Measurements from ENCODE around the gene TRIM38.
"Not testable (repeated sequence)": the region's sequence is repeated elsewhere in the genome, so short reads cannot be mapped to it uniquely, and the experiment has no call there.

TRIM38 gene

DNA sequence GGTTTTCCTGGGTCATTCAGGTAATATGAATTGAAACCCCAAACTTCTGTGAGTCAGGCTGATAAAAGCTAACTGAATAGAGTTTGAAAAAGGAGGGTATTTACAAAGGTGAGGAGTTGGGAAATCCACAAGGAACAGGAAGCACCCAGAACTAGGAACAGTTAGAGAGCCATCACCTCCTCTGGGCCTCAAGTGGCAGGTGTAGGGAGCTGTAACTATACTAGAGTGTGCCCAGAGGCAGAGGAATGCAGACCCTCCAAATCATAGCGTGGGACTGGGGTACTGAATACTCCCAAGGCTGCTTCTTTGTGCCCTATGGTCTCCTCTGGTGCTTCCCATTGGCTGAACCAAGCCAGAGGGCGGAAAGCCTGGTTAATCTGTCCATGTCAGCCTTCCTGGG is 18.3 kb downstream of the TRIM38 start:
- no peak overlapping the region for H3K4me2 ChIP-seq (ENCODE audit: low read length)
- peaks cover 77% of the 10 kb centered on the region for H3K36me3 ChIP-seq (ENCODE audit: insufficient read depth, low read length)
- no peaks in the 10 kb centered on the region for H3K9me3 ChIP-seq (replicated peaks; ENCODE audit: low read length)
- no peak overlapping the region for H3K4me3 ChIP-seq (ENCODE audit: low read length)
- H3K27me3 ChIP-seq (ENCODE audit: control insufficient read depth, insufficient read depth, low read length), result no peaks in the 10 kb centered on the region
- no peak overlapping the region for H3K9ac ChIP-seq (ENCODE audit: low read depth, low read length)
- H3K4me1 ChIP-seq (ENCODE audit: control insufficient read depth, insufficient read depth, low read length), result peaks cover 5% of the 10 kb centered on the region

DNA sequence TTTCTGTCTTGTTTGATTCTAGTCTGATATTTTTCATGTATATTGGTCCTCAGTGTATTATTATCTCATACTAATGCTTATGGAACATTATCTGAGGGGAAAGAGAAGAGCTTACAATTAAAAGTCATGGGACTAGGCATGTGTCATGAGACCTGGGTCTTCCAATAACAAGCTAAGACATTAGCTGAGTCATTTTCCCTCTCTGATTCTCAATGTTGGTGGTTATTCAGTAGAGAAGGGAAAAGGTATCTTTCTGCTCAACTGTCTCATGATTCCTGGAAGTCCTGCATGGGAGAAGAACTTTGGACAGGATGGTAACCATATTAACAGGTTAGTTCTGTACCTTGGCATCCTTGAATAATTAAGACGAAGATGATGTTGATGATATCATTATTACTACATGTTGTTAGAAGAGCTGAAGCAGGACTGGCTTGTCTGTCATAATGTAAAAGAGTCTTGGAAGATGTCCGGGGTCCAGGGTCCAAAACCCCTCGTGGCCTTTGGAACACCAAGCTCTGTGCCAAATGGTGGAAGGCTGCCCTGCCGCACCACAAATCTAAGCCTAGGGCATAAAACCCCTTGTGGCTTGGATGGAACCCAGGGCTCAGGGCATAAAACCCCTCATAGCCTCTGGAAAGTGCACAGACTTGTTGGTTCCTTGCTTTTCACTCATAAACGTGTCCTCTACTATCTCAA is 19.1 kb downstream of the TRIM38 start:
- no peaks in the 10 kb centered on the region for H3K27me3 ChIP-seq (ENCODE audit: control insufficient read depth, insufficient read depth, low read length)
- H3K9ac ChIP-seq (ENCODE audit: low read depth, low read length), result no peak overlapping the region
- H3K4me1 ChIP-seq (ENCODE audit: control insufficient read depth, insufficient read depth, low read length), result peaks cover 5% of the 10 kb centered on the region
- H3K4me2 ChIP-seq (ENCODE audit: low read length), result no peak overlapping the region
- no peaks in the 10 kb centered on the region for H3K9me3 ChIP-seq (replicated peaks; ENCODE audit: low read length)
- peaks cover 69% of the 10 kb centered on the region for H3K36me3 ChIP-seq (ENCODE audit: insufficient read depth, low read length)
- H3K4me3 ChIP-seq (ENCODE audit: low read length), result no peak overlapping the region

DNA sequence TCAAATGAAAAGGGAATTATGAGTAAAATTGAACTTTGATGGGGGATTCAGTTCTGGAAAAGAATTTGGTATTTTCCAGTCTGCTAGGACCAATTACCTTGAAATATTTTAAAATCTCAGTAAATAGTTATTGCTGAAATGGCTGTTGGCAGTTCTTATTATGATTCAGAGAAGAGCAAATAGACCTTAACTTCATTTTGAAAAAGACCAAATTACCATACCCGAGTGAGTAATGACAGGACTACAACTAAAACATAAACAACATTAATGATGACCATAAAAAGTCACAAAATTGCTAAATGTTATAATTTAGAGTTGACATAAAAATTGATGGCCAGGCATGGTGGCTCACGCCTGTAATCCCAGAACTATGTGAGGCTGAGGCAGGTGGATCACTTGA is 21.7 kb downstream of the TRIM38 start:
- H3K27me3 ChIP-seq (ENCODE audit: control insufficient read depth, insufficient read depth, low read length), result no peaks in the 10 kb centered on the region
- no peak overlapping the region for H3K4me2 ChIP-seq (ENCODE audit: low read length)
- peaks cover 60% of the 10 kb centered on the region for H3K36me3 ChIP-seq (ENCODE audit: insufficient read depth, low read length)
- H3K9ac ChIP-seq (ENCODE audit: low read depth, low read length), result no peak overlapping the region
- H3K4me1 ChIP-seq (ENCODE audit: control insufficient read depth, insufficient read depth, low read length), result peaks cover 5% of the 10 kb centered on the region
- no peak overlapping the region for H3K4me3 ChIP-seq (ENCODE audit: low read length)
- H3K9me3 ChIP-seq (replicated peaks; ENCODE audit: low read length), result no peaks in the 10 kb centered on the region

DNA sequence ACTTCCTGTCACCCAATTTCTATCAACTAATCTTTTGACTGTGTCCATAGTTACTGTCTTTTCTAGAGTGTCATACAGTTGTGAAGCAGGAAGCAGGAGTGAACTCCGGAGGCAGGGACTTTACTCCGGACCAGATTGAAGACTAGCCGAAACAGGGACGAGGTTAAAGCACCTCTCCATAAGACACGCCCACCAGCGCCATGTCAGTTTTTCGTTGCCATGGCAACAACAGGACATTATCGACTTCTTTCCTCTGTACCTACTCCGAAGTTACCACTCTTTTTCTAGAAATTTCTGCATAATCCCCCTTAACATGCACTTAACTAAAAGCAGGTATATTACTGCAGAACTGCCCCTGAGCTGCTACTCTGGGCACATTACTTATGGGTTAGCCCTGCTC is 25.2 kb downstream of the TRIM38 start:
- peaks cover 36% of the 10 kb centered on the region for H3K36me3 ChIP-seq (ENCODE audit: insufficient read depth, low read length)
- H3K4me3 ChIP-seq (ENCODE audit: low read length), result no peak overlapping the region
- no peak overlapping the region for H3K4me2 ChIP-seq (ENCODE audit: low read length)
- no peaks in the 10 kb centered on the region for H3K27me3 ChIP-seq (ENCODE audit: control insufficient read depth, insufficient read depth, low read length)
- H3K9ac ChIP-seq (ENCODE audit: low read depth, low read length), result no peak overlapping the region
- H3K4me1 ChIP-seq (ENCODE audit: control insufficient read depth, insufficient read depth, low read length), result peaks cover 13% of the 10 kb centered on the region
- no peaks in the 10 kb centered on the region for H3K9me3 ChIP-seq (replicated peaks; ENCODE audit: low read length)

DNA sequence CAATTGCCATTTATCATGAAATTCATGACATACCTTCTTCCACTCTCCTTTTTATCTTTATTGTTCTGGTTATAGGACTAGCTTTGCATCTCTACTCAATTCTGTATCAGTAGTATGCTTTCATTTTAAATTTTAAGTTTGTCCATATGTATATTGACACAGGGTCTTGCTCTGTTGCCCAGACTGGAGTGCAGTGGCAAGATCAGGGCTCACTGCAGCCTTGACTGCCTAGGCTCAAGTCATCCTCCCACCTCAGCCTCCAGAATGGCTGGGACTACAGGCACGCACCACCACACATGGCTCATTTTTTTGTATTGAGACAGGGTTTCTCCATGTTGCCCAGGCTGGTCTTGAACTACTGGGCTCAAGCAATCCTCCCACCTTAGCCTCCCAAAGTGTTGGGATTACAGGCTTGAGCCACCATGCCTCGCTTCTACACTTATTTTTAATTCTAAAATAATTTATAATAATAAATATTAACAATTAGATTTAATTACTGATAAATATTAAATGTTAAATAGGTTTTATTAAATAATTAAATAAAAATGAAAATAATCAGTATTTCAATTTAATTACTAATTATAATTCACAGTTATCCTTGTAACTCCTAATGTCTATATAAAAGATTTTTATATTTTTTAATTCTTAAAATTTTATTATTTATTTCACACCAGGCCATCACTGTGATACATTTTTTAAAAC is 27.7 kb downstream of the TRIM38 start:
- peaks cover 19% of the 10 kb centered on the region for H3K4me1 ChIP-seq (ENCODE audit: control insufficient read depth, insufficient read depth, low read length)
- H3K27me3 ChIP-seq (ENCODE audit: control insufficient read depth, insufficient read depth, low read length), result no peaks in the 10 kb centered on the region
- H3K9me3 ChIP-seq (replicated peaks; ENCODE audit: low read length), result no peaks in the 10 kb centered on the region
- H3K9ac ChIP-seq (ENCODE audit: low read depth, low read length), result no peak overlapping the region
- peaks cover 14% of the 10 kb centered on the region for H3K36me3 ChIP-seq (ENCODE audit: insufficient read depth, low read length)
- no peak overlapping the region for H3K4me2 ChIP-seq (ENCODE audit: low read length)
- no peak overlapping the region for H3K4me3 ChIP-seq (ENCODE audit: low read length)

DNA sequence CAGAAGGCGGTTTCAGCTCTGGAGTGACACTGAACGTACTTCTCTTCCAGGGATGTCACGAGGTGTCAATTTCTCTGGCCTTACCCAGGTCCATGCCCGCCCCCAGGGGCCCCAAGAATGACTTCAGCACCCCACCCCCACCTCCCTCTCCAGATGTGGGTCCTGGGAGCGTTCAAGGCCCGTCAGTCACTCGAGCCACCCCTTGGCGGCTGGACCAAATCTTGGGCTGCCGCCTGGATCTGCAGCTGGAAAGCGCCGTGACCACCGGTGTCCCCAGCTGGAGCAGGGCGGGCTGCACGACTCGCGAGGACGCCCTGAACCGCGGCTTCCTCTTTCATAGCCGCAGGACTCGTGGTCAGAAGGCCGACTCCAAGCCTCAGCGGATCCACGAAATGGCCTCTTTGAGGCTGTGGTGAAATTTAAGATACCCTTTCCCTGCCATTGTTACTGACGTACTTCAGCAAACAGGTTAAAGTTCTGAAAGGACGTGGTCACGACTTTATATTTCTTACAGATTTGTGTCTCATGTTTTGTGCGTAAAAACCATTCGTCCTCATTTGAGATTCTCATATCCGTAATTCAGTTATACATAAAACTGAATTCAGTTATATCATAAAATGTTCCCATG is 29.3 kb downstream of the TRIM38 start:
- H3K9ac ChIP-seq (ENCODE audit: low read depth, low read length), result peak overlapping the region; percentile 89
- peaks cover 11% of the 10 kb centered on the region for H3K36me3 ChIP-seq (ENCODE audit: insufficient read depth, low read length)

DNA sequence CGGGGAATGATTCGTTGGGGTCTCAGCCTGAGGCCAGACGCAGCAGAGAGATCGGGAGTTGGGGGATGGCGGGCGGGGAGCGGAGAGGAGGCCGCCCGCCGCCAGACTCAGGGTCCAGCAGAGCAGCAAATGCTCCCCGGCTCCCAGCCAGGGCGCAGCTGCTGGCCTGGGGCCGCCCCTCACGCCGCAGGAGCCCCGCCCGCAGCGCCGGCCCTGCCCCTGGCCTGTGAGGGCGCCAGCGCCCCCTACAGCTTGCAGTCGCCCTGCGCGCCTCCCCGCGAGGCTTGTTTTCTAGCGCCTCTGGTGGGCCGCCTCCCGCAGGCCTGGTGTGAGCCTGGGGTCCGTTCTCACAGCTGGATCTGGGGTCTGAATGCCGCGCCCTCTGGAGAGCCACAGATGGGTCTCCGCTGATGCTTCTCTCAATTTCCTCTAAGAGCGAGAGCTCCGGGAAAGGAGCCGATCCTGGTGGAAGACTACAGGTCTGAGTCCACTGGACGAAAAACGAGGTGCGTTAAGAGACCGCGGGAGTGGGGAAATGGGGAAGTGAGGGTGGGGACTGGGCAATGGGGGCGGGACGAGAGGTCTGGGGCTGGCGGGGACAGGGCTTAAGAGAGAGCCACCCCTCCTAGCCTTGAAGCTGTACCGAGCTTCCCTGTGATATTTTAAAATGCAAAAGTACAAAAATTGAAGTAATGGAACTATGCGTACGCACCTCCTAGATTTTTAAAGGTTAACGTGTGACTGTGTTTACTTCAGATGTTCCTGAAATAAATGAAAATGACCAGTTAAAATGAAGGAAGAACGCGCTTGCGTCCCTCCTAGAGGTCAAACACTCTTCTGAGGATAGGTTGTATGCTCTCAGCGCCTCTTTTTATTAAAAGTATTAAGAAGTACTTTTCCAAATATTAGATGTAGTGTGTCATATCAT is 30.1 kb downstream of the TRIM38 start:
- H3K4me2 ChIP-seq (ENCODE audit: low read length), result peak overlapping the region; percentile 87
- no peaks in the 10 kb centered on the region for H3K9me3 ChIP-seq (replicated peaks; ENCODE audit: low read length)
- no peaks in the 10 kb centered on the region for H3K27me3 ChIP-seq (ENCODE audit: control insufficient read depth, insufficient read depth, low read length)

More for the DNA sequence above, 29.3 kb downstream of the TRIM38 start:
- Histone ChIP-seq H3K9me3 (replicated peaks; ENCODE audit: low read length) (no peaks in the 10 kb centered on the region), H3K4me1 (ENCODE audit: control insufficient read depth, insufficient read depth, low read length) (peaks cover 19% of the 10 kb centered on the region), H3K27me3 (ENCODE audit: control insufficient read depth, insufficient read depth, low read length) (no peaks in the 10 kb centered on the region), H3K4me3 (ENCODE audit: low read length) (peak overlapping the region; percentile 79), H3K4me2 (ENCODE audit: low read length) (peak overlapping the region; percentile 87)

DNA sequence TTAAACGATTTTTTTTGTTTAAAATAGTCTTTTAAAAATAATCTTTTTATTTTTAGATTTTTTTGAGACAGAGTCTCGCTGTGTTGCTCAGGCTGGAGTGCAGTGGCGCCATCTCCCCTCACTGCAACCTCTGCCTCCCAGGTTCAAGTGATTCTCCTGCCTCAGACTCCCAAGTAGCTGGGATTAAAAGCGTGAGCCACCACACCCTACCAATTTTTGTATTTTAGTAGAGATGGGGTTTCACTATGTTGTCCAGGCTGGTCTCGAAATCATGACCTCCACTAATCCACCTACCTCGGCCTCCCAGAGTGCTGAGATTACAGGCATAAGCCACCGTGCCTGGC is 30.7 kb downstream of the TRIM38 start:
- H3K36me3 ChIP-seq (ENCODE audit: insufficient read depth, low read length); H3K9me3 ChIP-seq (replicated peaks; ENCODE audit: low read length); H3K27me3 ChIP-seq (ENCODE audit: control insufficient read depth, insufficient read depth, low read length): not testable (repeated sequence)
- H3K4me3 ChIP-seq (ENCODE audit: low read length), result peak overlapping the region; percentile 79
- peak overlapping the region; percentile 89 for H3K9ac ChIP-seq (ENCODE audit: low read depth, low read length)
- H3K4me1 ChIP-seq (ENCODE audit: control insufficient read depth, insufficient read depth, low read length), result peaks cover 19% of the 10 kb centered on the region
- peak overlapping the region; percentile 87 for H3K4me2 ChIP-seq (ENCODE audit: low read length)

More for the DNA sequence above, 30.1 kb downstream of the TRIM38 start:
- H3K4me1 ChIP-seq (ENCODE audit: control insufficient read depth, insufficient read depth, low read length), result peaks cover 19% of the 10 kb centered on the region
- H3K36me3 ChIP-seq (ENCODE audit: insufficient read depth, low read length), result peaks cover 5% of the 10 kb centered on the region
- H3K9ac ChIP-seq (ENCODE audit: low read depth, low read length), result peak overlapping the region; percentile 89
- H3K4me3 ChIP-seq (ENCODE audit: low read length), result peak overlapping the region; percentile 79

DNA sequence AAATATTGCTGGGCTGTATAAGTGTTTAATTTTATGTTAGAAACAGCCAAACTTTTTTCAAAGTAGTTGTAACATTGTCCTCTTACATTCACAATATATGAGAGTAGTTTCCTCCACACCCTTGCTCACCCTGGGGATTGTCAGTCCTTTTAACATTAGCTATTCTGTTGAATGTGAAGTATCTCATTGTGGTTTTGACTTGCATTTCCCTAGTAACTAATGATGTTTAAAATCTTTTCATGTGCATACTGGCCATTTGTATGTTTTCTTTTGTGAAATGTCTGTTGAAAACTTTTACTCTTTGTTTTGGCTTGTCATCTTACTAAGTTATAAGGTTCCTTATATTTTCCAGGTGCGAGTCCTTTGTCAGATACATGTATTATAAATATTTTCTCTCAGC is 32.9 kb downstream of the TRIM38 start:
- H3K4me2 ChIP-seq (ENCODE audit: low read length), result no peak overlapping the region
- no peaks in the 10 kb centered on the region for H3K36me3 ChIP-seq (ENCODE audit: insufficient read depth, low read length)
- no peak overlapping the region for H3K9ac ChIP-seq (ENCODE audit: low read depth, low read length)
- no peaks in the 10 kb centered on the region for H3K27me3 ChIP-seq (ENCODE audit: control insufficient read depth, insufficient read depth, low read length)
- no peaks in the 10 kb centered on the region for H3K9me3 ChIP-seq (replicated peaks; ENCODE audit: low read length)
- H3K4me1 ChIP-seq (ENCODE audit: control insufficient read depth, insufficient read depth, low read length), result peaks cover 19% of the 10 kb centered on the region
- H3K4me3 ChIP-seq (ENCODE audit: low read length), result no peak overlapping the region

DNA sequence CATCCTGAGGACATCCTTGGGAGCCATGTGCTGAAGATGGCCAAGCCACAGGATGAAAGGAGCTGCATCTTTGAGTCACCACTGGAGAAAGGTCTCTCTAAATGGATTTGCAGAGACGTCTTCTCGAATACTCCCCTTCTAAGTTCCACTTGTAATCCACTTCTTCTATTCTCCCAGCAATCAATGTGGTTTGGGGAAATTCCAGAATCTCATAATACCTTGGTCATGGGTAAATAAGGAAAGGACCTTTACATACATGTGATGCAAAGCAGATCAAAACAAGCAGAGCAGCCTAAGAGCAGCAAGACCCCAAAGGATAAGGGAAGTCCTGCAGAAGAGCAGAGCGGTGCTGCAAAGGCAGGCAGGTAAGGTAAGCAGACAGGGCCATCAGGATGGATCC is 35.3 kb downstream of the TRIM38 start:
- Histone ChIP-seq H3K9ac (ENCODE audit: low read depth, low read length) (no peak overlapping the region), H3K27me3 (ENCODE audit: control insufficient read depth, insufficient read depth, low read length) (no peaks in the 10 kb centered on the region)

DNA sequence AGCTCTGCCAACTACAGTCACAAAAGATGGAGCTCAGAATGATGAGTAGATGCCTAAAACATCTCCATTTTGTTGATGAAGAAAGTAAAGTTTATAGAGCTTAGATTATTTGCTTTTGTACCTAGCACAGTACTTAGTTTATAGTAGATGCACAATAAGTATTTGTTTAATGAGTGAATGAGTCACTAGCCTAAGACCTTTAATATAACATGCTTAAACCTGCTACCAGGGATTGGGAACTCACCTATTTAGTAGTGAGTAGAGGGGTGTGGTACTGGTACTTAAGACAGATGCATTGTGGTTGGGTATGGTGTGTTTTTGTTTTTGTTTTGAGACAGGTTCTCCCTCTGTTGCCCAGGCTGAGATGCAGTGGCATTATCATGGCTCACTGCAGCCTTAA is 35.8 kb downstream of the TRIM38 start:
- Histone ChIP-seq H3K27me3 (ENCODE audit: control insufficient read depth, insufficient read depth, low read length) (no peaks in the 10 kb centered on the region), H3K9me3 (replicated peaks; ENCODE audit: low read length) (no peaks in the 10 kb centered on the region), H3K36me3 (ENCODE audit: insufficient read depth, low read length) (no peaks in the 10 kb centered on the region), H3K9ac (ENCODE audit: low read depth, low read length) (no peak overlapping the region), H3K4me3 (ENCODE audit: low read length) (no peak overlapping the region), H3K4me1 (ENCODE audit: control insufficient read depth, insufficient read depth, low read length) (peaks cover 5% of the 10 kb centered on the region), H3K4me2 (ENCODE audit: low read length) (no peak overlapping the region)

More for the DNA sequence above, 35.3 kb downstream of the TRIM38 start:
- no peaks in the 10 kb centered on the region for H3K9me3 ChIP-seq (replicated peaks; ENCODE audit: low read length)
- H3K36me3 ChIP-seq (ENCODE audit: insufficient read depth, low read length), result no peaks in the 10 kb centered on the region
- peaks cover 6% of the 10 kb centered on the region for H3K4me1 ChIP-seq (ENCODE audit: control insufficient read depth, insufficient read depth, low read length)
- H3K4me2 ChIP-seq (ENCODE audit: low read length), result no peak overlapping the region
- H3K4me3 ChIP-seq (ENCODE audit: low read length), result no peak overlapping the region
